Left kidney (tissue), 2 donors: Measurements from ENCODE around the gene PPT2. TPM values are rescaled to one million over a fixed set of nuclear protein-coding genes. Genes with fewer than 3 reads are reported as not detected.
"Not testable (repeated sequence)": the region's sequence is repeated elsewhere in the genome, so short reads cannot be mapped to it uniquely, and the experiment has no call there.

ENCODE experiments used
- DNase-seq: peaks from one replicate; pipeline ENCODE4 v3.0.0-alpha.2; 2013
- polyA plus RNA-seq: library from polyadenylated mRNA; unstranded; fragments of 120-200 nt; gene quantifications from one replicate; pipeline ENCODE4 v1.2.1, GENCODE V29; 2013; ENCODE audit not compliant: insufficient read length

PPT2 gene
- polyA plus RNA-seq, 1 donor = 40.9 TPM

DNA sequence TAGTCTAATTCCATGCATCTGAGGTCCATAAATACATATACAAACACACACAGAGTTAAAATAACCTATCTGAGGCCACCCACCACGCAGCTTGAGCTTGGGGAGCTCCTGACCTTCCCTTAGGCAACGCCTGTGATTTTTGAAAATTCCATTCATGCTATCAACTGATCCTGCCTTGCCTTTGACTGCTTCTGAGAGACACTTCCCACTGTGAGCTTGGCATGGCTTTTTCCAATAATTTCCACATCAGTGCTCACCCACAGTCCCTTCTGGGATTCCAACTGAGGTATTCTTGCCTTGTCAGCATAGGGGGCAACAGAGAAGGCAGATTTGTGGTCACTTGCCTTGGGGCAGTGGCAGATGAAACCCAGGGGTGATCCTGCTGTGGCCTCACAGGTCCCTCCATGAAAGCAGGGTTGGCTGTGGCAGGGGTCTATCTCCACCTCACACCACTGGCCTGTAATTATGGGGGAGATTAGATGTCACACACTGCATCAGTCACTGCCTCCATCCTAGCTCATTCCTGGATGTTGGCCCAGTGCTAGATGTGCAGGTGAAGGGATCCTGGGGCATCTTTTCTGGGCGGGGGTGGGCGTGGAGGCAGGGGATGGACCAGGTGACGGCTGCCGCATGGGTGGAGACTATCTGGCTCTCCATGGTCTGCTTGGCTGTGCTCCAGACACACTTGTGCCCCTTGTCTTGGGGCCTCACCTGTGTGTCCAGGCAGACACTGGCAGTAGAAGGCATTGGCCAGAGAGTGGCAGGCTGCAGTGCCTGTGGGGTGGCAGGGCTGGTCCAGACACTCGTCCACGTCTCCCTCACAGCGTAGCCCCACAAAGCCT is 49.7 kb downstream of the PPT2 start:
- DNase-seq = no peak

DNA sequence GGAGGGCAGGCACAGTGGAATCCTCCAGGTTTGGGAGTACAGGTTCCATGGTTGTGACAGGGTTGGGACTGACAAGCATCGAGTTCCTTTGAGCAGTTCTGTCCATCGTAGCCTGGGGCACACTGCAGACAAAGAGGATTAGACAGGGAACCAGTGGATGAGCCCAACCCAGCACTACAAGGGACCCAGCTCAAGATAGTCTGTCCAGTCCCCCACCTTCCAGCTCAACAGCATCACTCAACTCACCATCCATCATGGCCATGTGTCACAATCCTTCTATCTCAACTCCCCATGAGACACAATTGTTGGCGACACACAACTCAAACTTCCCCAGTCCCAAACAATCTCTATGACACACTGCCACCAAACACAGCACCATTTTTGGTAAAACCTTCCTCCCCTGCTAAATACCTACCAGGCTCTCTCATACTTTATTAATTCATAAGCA is 50.4 kb downstream of the PPT2 start:
- no peak for DNase-seq

DNA sequence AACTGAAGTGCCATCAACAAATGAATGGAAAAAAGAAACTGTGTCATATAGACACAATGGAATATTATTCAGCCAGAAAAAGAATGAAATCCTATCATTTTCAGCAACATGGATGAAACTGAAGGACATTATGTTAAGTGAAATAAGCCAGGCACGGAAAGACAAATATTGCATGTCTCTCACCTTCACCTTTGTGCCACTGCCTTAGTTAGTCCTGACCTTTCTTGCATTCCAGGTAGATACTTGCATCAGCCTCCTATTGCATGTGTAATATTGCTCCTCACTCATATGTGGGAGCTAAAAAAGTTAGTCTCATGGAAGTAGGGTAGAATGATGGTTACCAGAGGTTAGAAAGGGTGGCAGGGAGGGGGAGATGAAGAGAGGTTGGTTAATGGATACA is 55.1 kb downstream of the PPT2 start:
- no peak for DNase-seq

- no peak for DNase-seq
Observed at GRCh38 chr6:32210191-32210601, 56.3 kb downstream of the PPT2 start.

GRCh38 chr6:32211432-32211831 is 57.5 kb downstream of the PPT2 start:
- DNase-seq = not testable (repeated sequence)

DNA sequence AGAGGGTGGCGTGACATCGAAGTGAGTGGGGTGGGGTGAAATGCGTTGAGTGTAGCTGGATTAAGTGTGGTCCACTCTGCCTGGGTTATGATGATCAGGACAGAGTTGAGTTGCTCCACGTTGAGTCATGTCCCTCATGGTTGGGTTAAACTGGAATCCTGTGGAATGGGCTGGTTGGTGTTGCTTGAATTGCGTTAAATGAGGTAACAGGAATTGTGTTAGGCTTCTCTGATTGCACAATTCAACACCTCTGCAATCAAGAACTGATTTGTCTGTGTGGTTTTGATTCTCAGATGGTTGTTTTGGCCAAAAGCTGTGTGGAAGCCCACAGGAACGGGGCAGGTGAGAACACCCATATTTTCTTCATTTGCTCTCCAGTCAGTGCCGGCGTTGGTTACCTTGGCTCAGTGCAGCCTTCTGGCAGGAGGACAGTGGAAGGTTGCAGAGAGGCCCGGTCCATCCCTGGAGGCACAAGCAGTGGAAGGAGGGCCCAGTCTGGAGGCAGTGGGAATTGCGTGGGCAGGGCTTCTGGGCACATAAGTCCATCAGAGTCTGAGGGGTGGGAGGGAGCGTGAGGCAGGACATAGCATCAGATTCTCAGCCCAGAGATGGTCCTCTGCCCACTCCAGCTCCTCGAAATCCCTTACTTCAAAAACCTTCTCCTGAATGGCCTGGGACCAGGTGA is 58.3 kb downstream of the PPT2 start:
- DNase-seq = no peak

Other genes with a start within 250 kb of the PPT2 start
- gene C2, start 226.4 kb upstream of the PPT2 start, polyA plus RNA-seq = 3.9 TPM
- gene CFB, start 208.0 kb upstream of the PPT2 start, polyA plus RNA-seq = 10.7 TPM
- 89.9 TPM for gene NELFE, start 195.2 kb upstream of the PPT2 start, polyA plus RNA-seq
- 60.8 TPM for gene SKIC2, start 195.0 kb upstream of the PPT2 start, polyA plus RNA-seq
- 29.4 TPM for gene DXO, start 182.0 kb upstream of the PPT2 start, polyA plus RNA-seq
- 17.0 TPM for gene C4A, start 172.1 kb upstream of the PPT2 start, polyA plus RNA-seq
- 22.3 TPM for gene C4B, start 139.3 kb upstream of the PPT2 start, polyA plus RNA-seq
- 0.55 TPM for gene CYP21A2, start 115.7 kb upstream of the PPT2 start, polyA plus RNA-seq
- gene TNXB, start 44.8 kb upstream of the PPT2 start, polyA plus RNA-seq = 4.7 TPM
- gene ATF6B, start 25.9 kb upstream of the PPT2 start, polyA plus RNA-seq = 94.3 TPM
- gene FKBPL, start 23.9 kb upstream of the PPT2 start, polyA plus RNA-seq = 7.5 TPM
- 2.7 TPM for gene PRRT1, start 2.2 kb upstream of the PPT2 start, polyA plus RNA-seq
- 30.3 TPM for gene EGFL8, start 10.5 kb downstream of the PPT2 start, polyA plus RNA-seq
- gene AGPAT1, start 21.9 kb downstream of the PPT2 start, polyA plus RNA-seq = 94.6 TPM
- gene RNF5, start 24.3 kb downstream of the PPT2 start, polyA plus RNA-seq = 90.5 TPM
- 28.0 TPM for gene AGER, start 30.1 kb downstream of the PPT2 start, polyA plus RNA-seq
- gene PBX2, start 36.1 kb downstream of the PPT2 start, polyA plus RNA-seq = 190 TPM
- 10.2 TPM for gene GPSM3, start 38.5 kb downstream of the PPT2 start, polyA plus RNA-seq
- gene NOTCH4, start 69.9 kb downstream of the PPT2 start, polyA plus RNA-seq = 15.6 TPM
- 0.27 TPM for gene TSBP1, start 217.8 kb downstream of the PPT2 start, polyA plus RNA-seq